Loucy (cell line): ENCODE data around the gene HSD17B14.
"Not testable (repeated sequence)": the region's sequence is repeated elsewhere in the genome, so short reads cannot be mapped to it uniquely, and the experiment has no call there.

Experiments used
- EZH2phosphoT487 ChIP-seq: fragments of 200-600 bp; IDR thresholded peaks from 2 replicates; pipeline ENCODE4 v1.6.1; 2018; ENCODE audit warnings: antibody characterized with exemption, mild to moderate bottlenecking, moderate library complexity, borderline replicate concordance
- TF ChIP-seq, protein P1 (sequence below): fragments of 200-600 bp; sonication (generic); conservative IDR thresholded peaks from 2 replicates; pipeline ENCODE4 v1.5.1; 2014; ENCODE audit warnings: mild to moderate bottlenecking, antibody characterized with exemption, low read length

DNA sequence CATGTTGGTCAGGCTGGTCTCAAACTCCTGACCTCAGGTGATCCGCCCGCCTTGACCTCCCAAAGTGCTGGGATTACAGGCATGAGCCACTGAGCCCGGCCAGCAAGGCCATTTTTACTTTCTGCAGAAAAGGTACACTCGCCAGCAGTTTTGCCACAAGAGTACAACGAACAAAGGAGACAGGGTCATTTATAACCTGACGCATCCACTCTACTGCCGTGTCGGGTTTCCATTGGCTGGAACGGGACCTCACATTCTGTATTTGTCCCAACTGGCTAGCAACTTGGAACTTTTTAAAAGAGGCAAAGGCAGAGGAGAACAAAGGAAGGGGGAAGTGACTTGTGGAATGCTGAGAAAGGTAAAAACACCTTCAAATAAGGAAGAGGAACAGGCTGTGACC, 49.0 kb downstream of the HSD17B14 start:
- TF ChIP-seq, protein P1, sequence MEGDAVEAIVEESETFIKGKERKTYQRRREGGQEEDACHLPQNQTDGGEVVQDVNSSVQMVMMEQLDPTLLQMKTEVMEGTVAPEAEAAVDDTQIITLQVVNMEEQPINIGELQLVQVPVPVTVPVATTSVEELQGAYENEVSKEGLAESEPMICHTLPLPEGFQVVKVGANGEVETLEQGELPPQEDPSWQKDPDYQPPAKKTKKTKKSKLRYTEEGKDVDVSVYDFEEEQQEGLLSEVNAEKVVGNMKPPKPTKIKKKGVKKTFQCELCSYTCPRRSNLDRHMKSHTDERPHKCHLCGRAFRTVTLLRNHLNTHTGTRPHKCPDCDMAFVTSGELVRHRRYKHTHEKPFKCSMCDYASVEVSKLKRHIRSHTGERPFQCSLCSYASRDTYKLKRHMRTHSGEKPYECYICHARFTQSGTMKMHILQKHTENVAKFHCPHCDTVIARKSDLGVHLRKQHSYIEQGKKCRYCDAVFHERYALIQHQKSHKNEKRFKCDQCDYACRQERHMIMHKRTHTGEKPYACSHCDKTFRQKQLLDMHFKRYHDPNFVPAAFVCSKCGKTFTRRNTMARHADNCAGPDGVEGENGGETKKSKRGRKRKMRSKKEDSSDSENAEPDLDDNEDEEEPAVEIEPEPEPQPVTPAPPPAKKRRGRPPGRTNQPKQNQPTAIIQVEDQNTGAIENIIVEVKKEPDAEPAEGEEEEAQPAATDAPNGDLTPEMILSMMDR: not testable (repeated sequence)
- not testable (repeated sequence) for TF ChIP-seq EZH2phosphoT487
